Ovary (tissue), 9 donors: ENCODE results near the gene STOML1. TPM values are rescaled to one million over a fixed set of nuclear protein-coding genes. Genes with fewer than 3 reads are reported as not detected.

Experiments
- DNase-seq, 5 donors: peaks; one replicate each; pipeline ENCODE4 v3.0.0-alpha.2; 2019 to 2020
- H3K27ac ChIP-seq, 2 donors: fragments of 200-600 bp; one replicate each; pipeline versions ENCODE4 v1.5.1 to v1.8.0; 2019 to 2022
- H3K27me3 ChIP-seq: fragments of 200-600 bp; one replicate; pipeline ENCODE4 v1.8.0; 2022
- H3K36me3 ChIP-seq: fragments of 200-600 bp; sonication (generic); one replicate; pipeline ENCODE4 v1.5.1; 2019
- H3K4me1 ChIP-seq: one replicate; pipeline ENCODE4 v1.8.1; 2013; ENCODE audit warnings: mild to moderate bottlenecking, moderate library complexity; ENCODE audit not compliant: insufficient read depth
- H3K4me3 ChIP-seq: fragments of 200-600 bp; sonication (generic); one replicate; pipeline ENCODE4 v1.5.1; 2017
- H3K9me3 ChIP-seq, 2 donors: fragments of 200-600 bp in 1 of 2; sonication (generic) in 1 of 2; one replicate each; pipeline versions ENCODE4 v1.5.1 to v1.8.1; 2013 to 2019; ENCODE audit warnings: mild to moderate bottlenecking in 1 of 2, moderate library complexity in 1 of 2
- CTCF ChIP-seq, 3 donors: fragments of 450-650 bp in 2 of 3; fragments of 200-600 bp in 1 of 3; IDR thresholded peaks; one replicate each; pipeline versions ENCODE4 v1.5.1 to v1.8.0; 2016 to 2022; ENCODE audit warnings: antibody characterized with exemption in 3 of 3, mild to moderate bottlenecking in 1 of 3
- EP300 ChIP-seq: sonication (generic); formaldehyde crosslinking; IDR thresholded peaks from one replicate; pipeline ENCODE4 v1.6.1; 2017; ENCODE audit warnings: antibody characterized with exemption
- POLR2A ChIP-seq: fragments of 450-650 bp; IDR thresholded peaks from one replicate; pipeline ENCODE4 v1.6.1; 2017; ENCODE audit warnings: antibody characterized with exemption, mild to moderate bottlenecking, moderate library complexity
- WGBS, 3 donors: extraction: QIAGEN DNeasy Blood & Tissue Kit in 1 of 3; methylation state at CpG; one replicate each; pipeline versions ENCODE4 v1.1.5 to v1.1.7; 2013 to 2017; 5-methylcytosine and 5-hydroxymethylcytosine counted together
- intact Hi-C, 4 donors: fragments of 100-400 bp; cut with DNase I; formaldehyde crosslinking; loops; one replicate each; pipeline versions ENCODE4 v1.11.0 to v1.15.1; 2022 to 2023
- polyA plus RNA-seq, 2 donors: library from polyadenylated mRNA; stranded (reverse); fragments of 200-250 nt in 1 of 2; fragments of 350-450 nt in 1 of 2; fragmentation: Illumina TruSeq in 1 of 2; extraction: RNeasy Lipid Tissue Mini Kit (QIAGEN cat#74804) in 1 of 2; gene quantifications; one replicate each; pipeline ENCODE4 v1.2.3, GENCODE V29; 2013 to 2014
- total RNA-seq, 7 donors: library from RNA; depleted of rRNA in 2 of 7; stranded (reverse); fragments of >200 nt in 2 of 7; fragmentation: NEBNext Ultra II Directional in 3 of 7; extraction: Animal tissue kit (Norgen Biotek cat#: 25700) in 3 of 7; gene quantifications; one replicate each; pipeline versions ENCODE4 v1.1.0 to v1.2.4, GENCODE V29; 2016 to 2023
- donor health status: DM: no; HTN: no; CAD: no; lungs with moderate emphysema.
- donor health status: DM: no; HTN: no; CAD: no.
- donor health status: Bipolar disorder and iron deficiency.
- donor health status: DM: yes; HTN: yes; CAD: no.
- donor health status: DM: no; HTN: no; CAD: no.
- donor health status: DM: yes; HTN: yes; CAD: no.

The STOML1 gene
- total and polyA plus RNA-seq, 9 donors: 2.1 to 22.9 (median 12.1) TPM

GRCh38 chr15:74036271-74037170, 44.4 kb upstream of the STOML1 start:
- Histone ChIP-seq H3K36me3 (no peaks in the 10 kb centered on the region), H3K27ac (no peak overlapping the region), H3K4me3 (no peak overlapping the region), H3K27me3 (no peaks in the 10 kb centered on the region), H3K9me3 (no peaks in the 10 kb centered on the region), H3K4me1 (no peaks in the 10 kb centered on the region)
- TF ChIP-seq POLR2A: no peak
- TF ChIP-seq EP300: no peak
- no peak for TF ChIP-seq CTCF (IDR thresholded peaks at IDR 0.05)
- intact Hi-C loops: loop anchor here in 3 of 4 donors (5.0 to 10.0 kb wide), 2 partner anchors 62 to 64 kb away; no protein-coding TSS in a partner anchor
- 67 to 68% (median 67%) methylated on average over 21 of the region's 21 CpGs for WGBS, 3 donors
- DNase-seq: peak in 4 of 5 donors; percentile 47 to 73 (median 58)

GRCh38 chr15:74035121-74036017, 43.3 kb upstream of the STOML1 start:
- H3K9me3 ChIP-seq: no peaks in the 10 kb centered on the region
- 90 to 93% (median 91%) methylated on average over 27 to 28 of the region's 28 CpGs for WGBS, 3 donors
- TF ChIP-seq EP300 (no peak), CTCF (IDR thresholded peaks at IDR 0.05) (no peak), POLR2A (no peak)
- H3K27me3 ChIP-seq: no peaks in the 10 kb centered on the region
- no peaks in the 10 kb centered on the region for H3K36me3 ChIP-seq
- no peaks in the 10 kb centered on the region for H3K4me1 ChIP-seq
- DNase-seq: no peak
- no peak overlapping the region for H3K4me3 ChIP-seq
- intact Hi-C loops: loop anchor here in 3 of 4 donors (5.0 to 10.0 kb wide), 2 partner anchors 61 to 63 kb away; no protein-coding TSS in a partner anchor
- no peak overlapping the region for H3K27ac ChIP-seq

- WGBS, 3 donors: 82 to 86% (median 85%) methylated on average over 10 of the region's 10 CpGs
- Histone ChIP-seq H3K4me3 (no peak overlapping the region), H3K9me3 (no peaks in the 10 kb centered on the region), H3K27ac (no peak overlapping the region), H3K36me3 (no peaks in the 10 kb centered on the region), H3K4me1 (no peaks in the 10 kb centered on the region), H3K27me3 (no peaks in the 10 kb centered on the region)
- intact Hi-C loops: loop anchor here in 1 of 4 donors (10.0 kb wide), 1 partner anchor 59 kb away; no protein-coding TSS in a partner anchor
- TF ChIP-seq EP300: no peak
- no peak for DNase-seq
Measured at GRCh38 chr15:74034206-74034755, 42.2 kb upstream of the STOML1 start.

- Histone ChIP-seq H3K36me3 (no peaks in the 10 kb centered on the region), H3K27ac (no peak overlapping the region), H3K9me3 (no peaks in the 10 kb centered on the region), H3K27me3 (no peaks in the 10 kb centered on the region), H3K4me3 (no peak overlapping the region), H3K4me1 (no peaks in the 10 kb centered on the region)
- intact Hi-C loops: loop anchor here in 1 of 4 donors (10.0 kb wide), 1 partner anchor 58 kb away; no protein-coding TSS in a partner anchor
- WGBS, 3 donors: 86 to 90% (median 88%) methylated on average over 16 of the region's 16 CpGs
- no peak for TF ChIP-seq EP300
- TF ChIP-seq POLR2A: no peak
- no peak for TF ChIP-seq CTCF (IDR thresholded peaks at IDR 0.05)
- no peak for DNase-seq
Measured at GRCh38 chr15:74032606-74033561, 40.8 kb upstream of the STOML1 start.
